Smooth muscle cell (in vitro differentiated cells): Measurements from ENCODE around the gene PPFIBP2. TPM values are rescaled to one million over a fixed set of nuclear protein-coding genes. Genes with fewer than 3 reads are reported as not detected.

ENCODE experiments used
- DNase-seq: peaks from one replicate; lab custom pipeline; 2025; ENCODE audit not compliant: unreplicated experiment; lab: John Stamatoyannopoulos, UW
- H2AFZ ChIP-seq: fragments of 200-600 bp; sonication (generic); 2 replicates; pipeline ENCODE4 v1.6.0; 2016; ENCODE audit warnings: antibody characterized with exemption, low read depth, mild to moderate bottlenecking
- H3F3A ChIP-seq: fragments of 200-600 bp; sonication (generic); 2 replicates; pipeline ENCODE4 v1.6.0; 2017; ENCODE audit warnings: antibody characterized with exemption, low read depth
- H3K27ac ChIP-seq: fragments of 200-600 bp; sonication (generic); 2 replicates; pipeline ENCODE4 v1.5.1; 2016; ENCODE audit warnings: low read depth, mild to moderate bottlenecking
- H3K27me3 ChIP-seq: fragments of 200-600 bp; sonication (generic); 2 replicates; pipeline ENCODE4 v1.6.1; 2016; ENCODE audit warnings: low read depth, mild to moderate bottlenecking
- H3K36me3 ChIP-seq: fragments of 200-600 bp; sonication (generic); 2 replicates; pipeline ENCODE4 v1.5.1; 2016; ENCODE audit warnings: low read depth
- H3K4me1 ChIP-seq: fragments of 200-600 bp; sonication (generic); 2 replicates; pipeline ENCODE4 v1.5.1; 2016; ENCODE audit warnings: low read depth
- H3K4me2 ChIP-seq: fragments of 200-600 bp; sonication (generic); 2 replicates; pipeline ENCODE4 v1.6.0; 2016; ENCODE audit warnings: mild to moderate bottlenecking
- H3K4me3 ChIP-seq: fragments of 200-600 bp; sonication (generic); 2 replicates; pipeline ENCODE4 v1.5.1; 2016; ENCODE audit warnings: mild to moderate bottlenecking
- H3K79me2 ChIP-seq: fragments of 200-600 bp; sonication (generic); 2 replicates; pipeline ENCODE4 v1.6.0; 2016; ENCODE audit warnings: low read depth, mild to moderate bottlenecking
- H3K9ac ChIP-seq: fragments of 200-600 bp; sonication (generic); 2 replicates; pipeline ENCODE4 v1.6.0; 2016; ENCODE audit warnings: low read depth
- H3K9me3 ChIP-seq: fragments of 200-600 bp; sonication (generic); replicated peaks from 2 replicates; pipeline ENCODE4 v1.5.1; 2016; ENCODE audit warnings: low read depth
- H4K20me1 ChIP-seq: fragments of 200-600 bp; sonication (generic); 2 replicates; pipeline ENCODE4 v1.6.0; 2016; ENCODE audit warnings: low read depth
- WGBS: methylation state at CpG from one replicate; pipeline ENCODE4 v1.1.7; 2016; ENCODE audit warnings: low lambda C conversion rate; 5-methylcytosine and 5-hydroxymethylcytosine counted together
- polyA plus RNA-seq: library from polyadenylated mRNA; unstranded; fragments of >200 nt; fragmentation: Nextera tagmentation; extraction: Ambion mirVana; gene quantifications from 2 replicates; pipeline ENCODE4 v1.2.1, GENCODE V29; 2016
- total RNA-seq: library from RNA; depleted of rRNA; stranded (reverse); fragments of >200 nt; gene quantifications from 2 replicates; pipeline ENCODE4 v1.2.3, GENCODE V29; 2014
- TF ChIP-seq, protein P1 (sequence below): fragments of 200-600 bp; sonication (generic); IDR thresholded peaks from 2 replicates; pipeline ENCODE4 v1.5.1; 2017; ENCODE audit warnings: borderline replicate concordance, mild to moderate bottlenecking, antibody characterized with exemption; ENCODE audit not compliant: insufficient read depth, poor library complexity, severe bottlenecking

Gene PPFIBP2
- total and polyA plus RNA-seq, 2 experiments from 2014 or later: 9.8 to 20.2 TPM

DNA sequence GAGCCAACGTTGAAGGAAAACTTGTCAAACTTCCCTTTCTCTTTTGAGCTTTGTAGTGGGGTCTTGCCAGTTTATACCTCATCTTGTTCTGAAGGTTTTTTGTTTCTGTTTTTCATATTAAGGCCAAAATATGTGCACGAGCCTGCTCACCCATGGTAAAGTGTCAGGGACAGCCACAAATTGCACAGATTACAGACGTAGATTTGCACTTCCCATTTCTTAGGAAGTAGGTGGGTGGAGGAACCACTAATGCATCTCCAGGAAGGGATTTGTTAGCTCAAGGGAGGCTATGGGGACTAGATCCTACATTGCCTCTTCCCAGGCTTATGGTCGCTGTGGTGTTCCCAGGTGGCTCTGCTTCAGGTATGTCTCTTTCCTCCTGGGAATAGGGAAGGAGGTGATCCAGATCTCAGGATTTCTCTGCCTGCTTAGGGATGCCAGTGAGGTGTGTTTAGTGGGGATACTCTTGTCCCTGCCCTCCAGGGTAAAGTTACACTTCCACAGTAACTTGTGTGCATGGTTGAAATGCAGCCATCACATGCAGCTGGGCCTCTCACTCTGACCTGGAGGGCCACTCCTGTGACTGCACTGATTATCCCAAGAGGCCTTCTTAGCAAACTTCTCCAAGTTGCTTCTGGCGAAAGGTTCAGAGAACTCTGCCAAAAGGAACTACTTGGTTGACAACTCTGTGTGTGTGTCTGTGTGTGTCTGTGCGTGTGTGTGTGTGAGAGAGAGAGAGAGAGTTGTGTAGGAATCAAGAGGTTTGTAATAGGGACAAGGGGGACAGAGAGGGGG, 9.8 kb downstream of the PPFIBP2 start:
- no peak overlapping the region for H3K9ac ChIP-seq
- no peak overlapping the region for H2AFZ ChIP-seq
- no peak overlapping the region for H3K27ac ChIP-seq
- no peaks in the 10 kb centered on the region for H3K27me3 ChIP-seq
- no peaks in the 10 kb centered on the region for H4K20me1 ChIP-seq
- 92% methylated on average over 6 of the region's 6 CpGs for WGBS
- no peaks in the 10 kb centered on the region for H3K4me1 ChIP-seq
- no peak overlapping the region for H3K4me2 ChIP-seq
- H3K9me3 ChIP-seq: no peaks in the 10 kb centered on the region
- TF ChIP-seq, protein P1, sequence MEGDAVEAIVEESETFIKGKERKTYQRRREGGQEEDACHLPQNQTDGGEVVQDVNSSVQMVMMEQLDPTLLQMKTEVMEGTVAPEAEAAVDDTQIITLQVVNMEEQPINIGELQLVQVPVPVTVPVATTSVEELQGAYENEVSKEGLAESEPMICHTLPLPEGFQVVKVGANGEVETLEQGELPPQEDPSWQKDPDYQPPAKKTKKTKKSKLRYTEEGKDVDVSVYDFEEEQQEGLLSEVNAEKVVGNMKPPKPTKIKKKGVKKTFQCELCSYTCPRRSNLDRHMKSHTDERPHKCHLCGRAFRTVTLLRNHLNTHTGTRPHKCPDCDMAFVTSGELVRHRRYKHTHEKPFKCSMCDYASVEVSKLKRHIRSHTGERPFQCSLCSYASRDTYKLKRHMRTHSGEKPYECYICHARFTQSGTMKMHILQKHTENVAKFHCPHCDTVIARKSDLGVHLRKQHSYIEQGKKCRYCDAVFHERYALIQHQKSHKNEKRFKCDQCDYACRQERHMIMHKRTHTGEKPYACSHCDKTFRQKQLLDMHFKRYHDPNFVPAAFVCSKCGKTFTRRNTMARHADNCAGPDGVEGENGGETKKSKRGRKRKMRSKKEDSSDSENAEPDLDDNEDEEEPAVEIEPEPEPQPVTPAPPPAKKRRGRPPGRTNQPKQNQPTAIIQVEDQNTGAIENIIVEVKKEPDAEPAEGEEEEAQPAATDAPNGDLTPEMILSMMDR: no peak
- H3K4me3 ChIP-seq: no peak overlapping the region
- no peaks in the 10 kb centered on the region for H3K36me3 ChIP-seq
- no peak for DNase-seq
- no peaks in the 10 kb centered on the region for H3K79me2 ChIP-seq
- H3F3A ChIP-seq: no peaks in the 10 kb centered on the region

DNA sequence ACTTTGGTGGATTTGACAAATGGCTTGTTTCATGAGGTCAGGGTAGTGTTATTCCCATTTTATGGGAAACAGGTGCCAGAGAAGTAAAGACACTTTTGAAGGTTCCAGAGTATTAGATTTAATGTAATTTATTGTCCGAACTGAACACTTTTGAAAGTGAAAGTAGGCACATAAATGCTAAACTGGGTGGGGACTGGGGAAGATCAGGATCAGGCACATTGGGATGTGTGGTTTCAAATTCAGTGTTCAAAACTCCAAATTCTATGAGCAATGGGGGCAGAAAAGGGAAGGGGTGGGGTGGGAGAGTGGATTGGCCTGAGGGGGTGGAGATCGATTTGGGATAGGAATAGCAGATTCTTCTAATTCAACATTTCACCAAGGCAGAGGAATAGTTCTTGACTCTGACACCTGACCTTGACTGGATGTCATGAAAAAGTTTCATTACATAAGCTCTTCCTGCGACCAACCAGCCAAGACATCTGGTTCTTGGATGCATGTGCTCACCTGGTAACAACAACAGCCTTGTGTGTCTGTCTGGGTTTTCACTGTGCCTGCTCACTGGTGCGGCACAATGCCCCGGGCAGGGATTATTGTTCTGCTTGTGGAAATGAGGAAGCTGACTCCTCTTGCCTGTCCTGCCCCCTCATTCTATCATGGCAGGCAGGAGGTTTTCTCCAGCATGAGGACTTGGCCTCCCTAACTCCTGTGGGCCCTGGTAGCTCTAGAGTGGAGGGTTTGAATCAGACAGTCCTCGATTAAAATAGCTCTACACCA, 10.8 kb downstream of the PPFIBP2 start:
- Histone ChIP-seq H3K36me3 (no peaks in the 10 kb centered on the region), H4K20me1 (no peaks in the 10 kb centered on the region), H3F3A (no peaks in the 10 kb centered on the region), H3K4me3 (no peak overlapping the region), H3K9ac (no peak overlapping the region), H3K27me3 (no peaks in the 10 kb centered on the region), H3K4me2 (no peak overlapping the region), H3K79me2 (no peaks in the 10 kb centered on the region), H2AFZ (no peak overlapping the region), H3K9me3 (no peaks in the 10 kb centered on the region), H3K27ac (no peak overlapping the region), H3K4me1 (no peaks in the 10 kb centered on the region)
- 94% methylated on average over 6 of the region's 6 CpGs for WGBS
- DNase-seq: no peak
- TF ChIP-seq, protein P1: no peak

DNA sequence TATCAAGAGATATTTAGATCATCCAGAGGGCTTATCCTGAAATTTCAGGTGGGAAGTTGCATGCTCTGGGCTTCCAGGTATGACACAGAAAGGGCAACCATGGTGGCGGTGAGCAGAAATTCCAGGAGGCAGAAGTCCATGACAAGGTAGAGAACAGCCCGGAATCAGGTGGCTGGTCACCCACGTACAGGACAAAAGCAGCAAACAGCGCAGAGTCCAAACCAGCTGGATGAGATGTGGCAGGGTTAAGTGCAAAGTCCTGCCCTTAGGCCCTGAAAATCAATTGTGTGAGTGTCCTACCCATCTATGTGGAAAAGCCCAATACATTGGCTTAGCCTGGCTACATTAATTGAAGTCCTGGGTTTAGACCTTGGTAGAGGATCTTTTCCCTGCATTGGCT, 11.6 kb downstream of the PPFIBP2 start:
- no peak for DNase-seq
- TF ChIP-seq, protein P1: no peak

More for the DNA sequence above, 11.6 kb downstream of the PPFIBP2 start:
- no peak overlapping the region for H3K27ac ChIP-seq
- no peaks in the 10 kb centered on the region for H3K9me3 ChIP-seq
- WGBS: 90% methylated on average over 4 of the region's 4 CpGs
- H3K9ac ChIP-seq: no peak overlapping the region
- no peak overlapping the region for H3K4me3 ChIP-seq
- H3K27me3 ChIP-seq: no peaks in the 10 kb centered on the region
- H3K79me2 ChIP-seq: no peaks in the 10 kb centered on the region
- no peaks in the 10 kb centered on the region for H3K4me1 ChIP-seq
- no peaks in the 10 kb centered on the region for H3F3A ChIP-seq
- H2AFZ ChIP-seq: no peak overlapping the region
- H3K4me2 ChIP-seq: no peak overlapping the region
- no peaks in the 10 kb centered on the region for H4K20me1 ChIP-seq
- no peaks in the 10 kb centered on the region for H3K36me3 ChIP-seq
